CD8-positive, alpha-beta memory T cell (primary cell): Measurements from ENCODE around the gene HMGCS2. TPM values are rescaled to one million over a fixed set of nuclear protein-coding genes. Genes with fewer than 3 reads are reported as not detected.

Experiments used
- CTCF ChIA-PET: fragments of 350-600 bp; sonication (Branson Sonifier 250); formaldehyde crosslinking; loops from one replicate; lab custom pipeline; 2021; ENCODE audit warnings: antibody characterized with exemption; lab: Charles Lee
- POLR2A ChIA-PET: fragments of 350-600 bp; sonication (Branson Sonifier 250); formaldehyde crosslinking; loops from one replicate; lab custom pipeline; 2021; ENCODE audit warnings: antibody characterized with exemption; lab: Charles Lee
- DNase-seq, 5 donors: peaks; one replicate each; pipeline versions ENCODE4 v3.0.0 to v3.0.0-alpha.2; 2020 to 2022; ENCODE audit warnings: mixed read lengths in 1 of 5
- H3K27ac ChIP-seq: one replicate; pipeline ENCODE4 v1.7.0; 2013; ENCODE audit warnings: low read depth, mild to moderate bottlenecking, low read length, moderate library complexity
- H3K27me3 ChIP-seq: 2 replicates; pipeline ENCODE4 v1.7.0; 2013; ENCODE audit warnings: low read length, mild to moderate bottlenecking; ENCODE audit not compliant: insufficient read depth, poor library complexity, severe bottlenecking
- H3K36me3 ChIP-seq: 2 replicates; pipeline ENCODE4 v1.7.0; 2013; ENCODE audit warnings: mild to moderate bottlenecking, low read length, moderate library complexity; ENCODE audit not compliant: insufficient read depth
- H3K4me1 ChIP-seq: 2 replicates; pipeline ENCODE4 v1.7.0; 2013; ENCODE audit warnings: mild to moderate bottlenecking, low read length, moderate library complexity; ENCODE audit not compliant: insufficient read depth
- H3K4me3 ChIP-seq: 2 replicates; pipeline ENCODE4 v1.7.0; 2013; ENCODE audit warnings: mild to moderate bottlenecking, low read length
- H3K9me3 ChIP-seq: 2 replicates; pipeline ENCODE4 v1.7.0; 2013; ENCODE audit warnings: mild to moderate bottlenecking, low read length
- H3K27ac Mint-ChIP-seq, 8 donors: one replicate each; pipeline ENCODE4 v1.8.0; 2020 to 2021; ENCODE audit warnings: mixed read lengths in 8 of 8, mild to moderate bottlenecking in 6 of 8, inconsistent platforms in 3 of 8, moderate library complexity in 3 of 8
- H3K27me3 Mint-ChIP-seq, 2 donors: one replicate each; pipeline ENCODE4 v1.8.0; 2020 to 2021; ENCODE audit warnings: mixed read lengths in 2 of 2, mild to moderate bottlenecking in 1 of 2, moderate library complexity in 1 of 2
- H3K36me3 Mint-ChIP-seq, 3 donors: one replicate each; pipeline ENCODE4 v1.8.0; 2020 to 2021; ENCODE audit warnings: mixed read lengths in 3 of 3, inconsistent platforms in 1 of 3, mild to moderate bottlenecking in 1 of 3
- H3K4me1 Mint-ChIP-seq, 3 donors: one replicate each; pipeline ENCODE4 v1.8.0; 2020 to 2021; ENCODE audit warnings: mixed read lengths in 3 of 3, inconsistent platforms in 1 of 3, mild to moderate bottlenecking in 1 of 3
- H3K4me3 Mint-ChIP-seq, 7 donors: one replicate each; pipeline ENCODE4 v1.8.0; 2020 to 2021; ENCODE audit warnings: mixed read lengths in 7 of 7, mild to moderate bottlenecking in 6 of 7, moderate library complexity in 4 of 7, inconsistent platforms in 2 of 7
- H3K9me3 Mint-ChIP-seq, 5 donors: one replicate each; pipeline ENCODE4 v1.8.0; 2020 to 2022; ENCODE audit warnings: mixed read lengths in 5 of 5, mild to moderate bottlenecking in 3 of 5, moderate library complexity in 2 of 5, inconsistent platforms in 1 of 5
- polyA plus RNA-seq: library from polyadenylated mRNA; unstranded; fragments of 300-500 nt; fragmentation: Illumina TruSeq; gene quantifications from one replicate; pipeline ENCODE4 v1.2.3, GENCODE V29; 2021
- total RNA-seq, 2 experiments: library from RNA; stranded (reverse); gene quantifications; one replicate each; pipeline ENCODE4 v1.2.3, GENCODE V29; 2021

The HMGCS2 gene
- total and polyA plus RNA-seq, 3 experiments from 2014 or later = not detected

GRCh38 chr1:119797162-119797561 is 28.5 kb upstream of the HMGCS2 start:
- Mint-ChIP-seq H3K36me3 (peaks cover 0 to 2% (median 0%) of the 10 kb centered on the region in 3 donors), H3K27ac (no peak overlapping the region), H3K4me3 (no peak overlapping the region), H3K4me1 (peaks cover 0 to 2% (median 0%) of the 10 kb centered on the region in 3 donors), H3K27me3 (peaks cover 1 to 13% of the 10 kb centered on the region in 2 donors), H3K9me3 (no peaks in the 10 kb centered on the region)
- Histone ChIP-seq H3K36me3 (no peaks in the 10 kb centered on the region), H3K27me3 (no peaks in the 10 kb centered on the region), H3K4me3 (no peak overlapping the region), H3K27ac (no peak overlapping the region), H3K9me3 (no peaks in the 10 kb centered on the region), H3K4me1 (no peaks in the 10 kb centered on the region)
- DNase-seq = no peak
- ChIA-PET CTCF (no interaction called here), POLR2A (no interaction called here)

GRCh38 chr1:119795261-119796200 is 26.8 kb upstream of the HMGCS2 start:
- Histone ChIP-seq H3K36me3 (no peaks in the 10 kb centered on the region), H3K9me3 (no peaks in the 10 kb centered on the region), H3K27ac (no peak overlapping the region), H3K4me1 (no peaks in the 10 kb centered on the region), H3K4me3 (no peak overlapping the region), H3K27me3 (no peaks in the 10 kb centered on the region)
- Mint-ChIP-seq H3K4me1 (peaks cover 0 to 2% (median 0%) of the 10 kb centered on the region in 3 donors), H3K4me3 (no peak overlapping the region), H3K27ac (no peak overlapping the region), H3K27me3 (peaks cover 4 to 24% of the 10 kb centered on the region in 2 donors), H3K36me3 (peaks cover 0 to 2% (median 0%) of the 10 kb centered on the region in 3 donors), H3K9me3 (no peaks in the 10 kb centered on the region)
- CTCF ChIA-PET = interaction anchor here (0.8 kb wide), 1 partner anchor 14 kb away, joined by 3 read pairs; no protein-coding TSS in a partner anchor
- POLR2A ChIA-PET = no interaction called here
- DNase-seq = no peak

- no peak overlapping the region for H3K4me3 Mint-ChIP-seq
- H3K9me3 Mint-ChIP-seq = no peaks in the 10 kb centered on the region
- H3K27ac Mint-ChIP-seq = no peak overlapping the region
- Histone ChIP-seq H3K9me3 (no peaks in the 10 kb centered on the region), H3K27ac (no peak overlapping the region), H3K27me3 (no peaks in the 10 kb centered on the region), H3K36me3 (no peaks in the 10 kb centered on the region), H3K4me3 (no peak overlapping the region), H3K4me1 (no peaks in the 10 kb centered on the region)
- peaks cover 0 to 2% (median 0%) of the 10 kb centered on the region in 3 donors for H3K36me3 Mint-ChIP-seq
- POLR2A ChIA-PET = no interaction called here
- no peak for DNase-seq
- CTCF ChIA-PET = interaction anchor here (0.8 to 1.4 kb wide), 3 partner anchors 8 to 14 kb away, joined by 3 to 4 read pairs (median 4); no protein-coding TSS in a partner anchor
- H3K27me3 Mint-ChIP-seq = peaks cover 4 to 28% of the 10 kb centered on the region in 2 donors
- peaks cover 0 to 2% (median 0%) of the 10 kb centered on the region in 3 donors for H3K4me1 Mint-ChIP-seq
Observed at GRCh38 chr1:119794876-119795240, 26.2 kb upstream of the HMGCS2 start.

GRCh38 chr1:119794230-119794875 is 25.6 kb upstream of the HMGCS2 start:
- no peaks in the 10 kb centered on the region for H3K27me3 ChIP-seq
- H3K9me3 ChIP-seq = no peaks in the 10 kb centered on the region
- no peak for DNase-seq
- no peak overlapping the region for H3K27ac ChIP-seq
- peaks cover 4 to 28% of the 10 kb centered on the region in 2 donors for H3K27me3 Mint-ChIP-seq
- no peaks in the 10 kb centered on the region for H3K36me3 ChIP-seq
- H3K36me3 Mint-ChIP-seq = peaks cover 0 to 2% (median 0%) of the 10 kb centered on the region in 3 donors
- H3K27ac Mint-ChIP-seq = no peak overlapping the region
- no peaks in the 10 kb centered on the region for H3K9me3 Mint-ChIP-seq
- H3K4me3 Mint-ChIP-seq = no peak overlapping the region
- H3K4me1 ChIP-seq = no peaks in the 10 kb centered on the region
- ChIA-PET POLR2A (no interaction called here), CTCF (interaction anchor here (1.0 to 1.4 kb wide), 2 partner anchors 9 to 15 kb away, joined by 4 read pairs; no protein-coding TSS in a partner anchor)
- H3K4me1 Mint-ChIP-seq = peaks cover 0 to 2% (median 0%) of the 10 kb centered on the region in 3 donors
- no peak overlapping the region for H3K4me3 ChIP-seq

GRCh38 chr1:119791377-119791776 is 22.7 kb upstream of the HMGCS2 start:
- Mint-ChIP-seq H3K4me3 (no peak overlapping the region), H3K9me3 (no peaks in the 10 kb centered on the region), H3K27me3 (peaks cover 3 to 29% of the 10 kb centered on the region in 2 donors), H3K36me3 (peaks cover 0 to 2% (median 0%) of the 10 kb centered on the region in 3 donors), H3K4me1 (no peaks in the 10 kb centered on the region), H3K27ac (no peak overlapping the region)
- Histone ChIP-seq H3K9me3 (no peaks in the 10 kb centered on the region), H3K36me3 (no peaks in the 10 kb centered on the region), H3K4me1 (no peaks in the 10 kb centered on the region), H3K4me3 (no peak overlapping the region), H3K27me3 (no peaks in the 10 kb centered on the region), H3K27ac (no peak overlapping the region)
- ChIA-PET CTCF (interaction anchor here (0.6 to 1.3 kb wide), 3 partner anchors 11 to 17 kb away, joined by 3 to 4 read pairs (median 3); no protein-coding TSS in a partner anchor), POLR2A (no interaction called here)
- DNase-seq = no peak

GRCh38 chr1:119790451-119791198 is 21.9 kb upstream of the HMGCS2 start:
- peaks cover 3 to 35% of the 10 kb centered on the region in 2 donors for H3K27me3 Mint-ChIP-seq
- Histone ChIP-seq H3K27ac (no peak overlapping the region), H3K4me3 (no peak overlapping the region), H3K36me3 (no peaks in the 10 kb centered on the region), H3K27me3 (no peaks in the 10 kb centered on the region), H3K4me1 (no peaks in the 10 kb centered on the region), H3K9me3 (no peaks in the 10 kb centered on the region)
- no peak for DNase-seq
- H3K9me3 Mint-ChIP-seq = no peaks in the 10 kb centered on the region
- CTCF ChIA-PET = no interaction called here
- no peaks in the 10 kb centered on the region for H3K4me1 Mint-ChIP-seq
- H3K4me3 Mint-ChIP-seq = no peak overlapping the region
- POLR2A ChIA-PET = no interaction called here
- peaks cover 0 to 2% (median 0%) of the 10 kb centered on the region in 3 donors for H3K36me3 Mint-ChIP-seq
- H3K27ac Mint-ChIP-seq = no peak overlapping the region

GRCh38 chr1:119787776-119788175 is 19.1 kb upstream of the HMGCS2 start:
- Mint-ChIP-seq H3K9me3 (no peaks in the 10 kb centered on the region), H3K27ac (no peak overlapping the region), H3K36me3 (no peaks in the 10 kb centered on the region), H3K4me1 (no peaks in the 10 kb centered on the region), H3K4me3 (no peak overlapping the region), H3K27me3 (peaks cover 3 to 26% of the 10 kb centered on the region in 2 donors)
- CTCF ChIA-PET = no interaction called here
- Histone ChIP-seq H3K27me3 (no peaks in the 10 kb centered on the region), H3K36me3 (no peaks in the 10 kb centered on the region), H3K4me1 (no peaks in the 10 kb centered on the region), H3K4me3 (no peak overlapping the region), H3K9me3 (no peaks in the 10 kb centered on the region), H3K27ac (no peak overlapping the region)
- POLR2A ChIA-PET = no interaction called here
- DNase-seq = no peak
